Measurements from ENCODE around the gene ABHD16A. TPM values are rescaled to one million over a fixed set of nuclear protein-coding genes. Genes with fewer than 3 reads are reported as not detected.

ABHD16A gene
- total RNA-seq, 1 donor from 2014 or later, result 21.3 TPM

DNA sequence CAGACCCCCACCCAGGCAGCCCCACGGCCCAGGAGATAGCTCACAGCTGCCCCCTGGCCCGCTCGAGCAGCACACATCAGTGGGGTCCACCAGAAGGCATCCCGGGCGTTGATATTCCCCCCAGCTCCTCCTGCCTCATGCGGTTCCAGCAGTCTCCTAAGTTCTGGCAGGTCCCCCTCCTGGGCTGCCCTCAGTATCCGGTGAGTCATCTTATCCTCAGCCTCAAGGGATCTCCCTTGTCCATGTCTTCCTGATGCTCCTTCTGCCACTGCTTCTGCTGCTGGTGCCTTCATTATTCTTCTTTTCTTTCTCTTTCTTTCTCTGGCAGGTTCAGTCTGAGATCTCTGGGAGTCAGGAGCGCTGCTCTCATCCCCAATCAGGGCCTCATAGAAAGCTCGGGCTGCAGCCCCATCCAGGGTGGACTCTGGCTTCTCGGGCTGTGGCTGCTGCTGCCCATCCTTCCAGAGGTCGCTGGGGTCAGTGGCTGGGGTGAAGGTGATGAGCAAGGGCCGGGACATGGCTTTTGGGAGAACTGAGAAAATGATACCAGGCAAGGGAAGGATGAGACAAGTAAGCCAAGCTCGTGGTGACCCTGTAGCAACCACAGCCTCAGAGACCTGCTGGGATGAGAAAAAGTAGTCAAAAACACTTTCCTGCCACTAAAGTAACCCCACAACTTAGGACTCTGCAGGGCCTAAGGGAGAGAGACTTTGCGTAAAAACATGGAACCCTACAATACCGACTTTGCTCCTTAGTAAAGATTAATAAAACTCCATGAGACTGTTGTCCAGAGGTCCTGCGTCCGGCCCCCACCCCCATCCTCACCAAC is 38.9 kb downstream of the ABHD16A start:
- H3K4me2 ChIP-seq, result peak overlapping the region; percentile 85
- H3F3A ChIP-seq (ENCODE audit: low read depth), result peaks cover 38% of the 10 kb centered on the region
- H3K79me2 ChIP-seq (ENCODE audit: low read depth), result peaks cover 70% of the 10 kb centered on the region
- H3K27ac ChIP-seq, result peak overlapping the region; percentile 93
- no peak for DNase-seq (ENCODE audit: low spot score)
- Mint-ChIP-seq H3K27me3 (ENCODE audit: insufficient read depth, low read depth) (peaks cover 5% of the 10 kb centered on the region), H3K36me3 (peaks cover 18% of the 10 kb centered on the region), H3K27ac (peak overlapping the region; percentile 97), H3K4me3 (peak overlapping the region; percentile 97), H3K9me3 (no peaks in the 10 kb centered on the region), H3K4me1 (peaks cover 51% of the 10 kb centered on the region)
- peaks cover 27% of the 10 kb centered on the region for H3K4me1 ChIP-seq
- peak overlapping the region; percentile 88 for H2AFZ ChIP-seq (replicated peaks)
- no peaks in the 10 kb centered on the region for H3K36me3 ChIP-seq
- TF ChIP-seq, protein P1, sequence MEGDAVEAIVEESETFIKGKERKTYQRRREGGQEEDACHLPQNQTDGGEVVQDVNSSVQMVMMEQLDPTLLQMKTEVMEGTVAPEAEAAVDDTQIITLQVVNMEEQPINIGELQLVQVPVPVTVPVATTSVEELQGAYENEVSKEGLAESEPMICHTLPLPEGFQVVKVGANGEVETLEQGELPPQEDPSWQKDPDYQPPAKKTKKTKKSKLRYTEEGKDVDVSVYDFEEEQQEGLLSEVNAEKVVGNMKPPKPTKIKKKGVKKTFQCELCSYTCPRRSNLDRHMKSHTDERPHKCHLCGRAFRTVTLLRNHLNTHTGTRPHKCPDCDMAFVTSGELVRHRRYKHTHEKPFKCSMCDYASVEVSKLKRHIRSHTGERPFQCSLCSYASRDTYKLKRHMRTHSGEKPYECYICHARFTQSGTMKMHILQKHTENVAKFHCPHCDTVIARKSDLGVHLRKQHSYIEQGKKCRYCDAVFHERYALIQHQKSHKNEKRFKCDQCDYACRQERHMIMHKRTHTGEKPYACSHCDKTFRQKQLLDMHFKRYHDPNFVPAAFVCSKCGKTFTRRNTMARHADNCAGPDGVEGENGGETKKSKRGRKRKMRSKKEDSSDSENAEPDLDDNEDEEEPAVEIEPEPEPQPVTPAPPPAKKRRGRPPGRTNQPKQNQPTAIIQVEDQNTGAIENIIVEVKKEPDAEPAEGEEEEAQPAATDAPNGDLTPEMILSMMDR (IDR thresholded peaks at IDR 0.05), result no peak
- TF ChIP-seq EZH2phosphoT487 (IDR thresholded peaks at IDR 0.05) (no peak), EZH2 (IDR thresholded peaks at IDR 0.05) (no peak)
- H3K4me3 ChIP-seq, result peak overlapping the region; percentile 90
- no peaks in the 10 kb centered on the region for H3K27me3 ChIP-seq
- peak overlapping the region; percentile 54 for H3K9ac ChIP-seq
- H3K9me3 ChIP-seq (ENCODE audit: low read depth), result no peaks in the 10 kb centered on the region
- H4K20me1 ChIP-seq (ENCODE audit: low read depth), result peaks cover 10% of the 10 kb centered on the region

DNA sequence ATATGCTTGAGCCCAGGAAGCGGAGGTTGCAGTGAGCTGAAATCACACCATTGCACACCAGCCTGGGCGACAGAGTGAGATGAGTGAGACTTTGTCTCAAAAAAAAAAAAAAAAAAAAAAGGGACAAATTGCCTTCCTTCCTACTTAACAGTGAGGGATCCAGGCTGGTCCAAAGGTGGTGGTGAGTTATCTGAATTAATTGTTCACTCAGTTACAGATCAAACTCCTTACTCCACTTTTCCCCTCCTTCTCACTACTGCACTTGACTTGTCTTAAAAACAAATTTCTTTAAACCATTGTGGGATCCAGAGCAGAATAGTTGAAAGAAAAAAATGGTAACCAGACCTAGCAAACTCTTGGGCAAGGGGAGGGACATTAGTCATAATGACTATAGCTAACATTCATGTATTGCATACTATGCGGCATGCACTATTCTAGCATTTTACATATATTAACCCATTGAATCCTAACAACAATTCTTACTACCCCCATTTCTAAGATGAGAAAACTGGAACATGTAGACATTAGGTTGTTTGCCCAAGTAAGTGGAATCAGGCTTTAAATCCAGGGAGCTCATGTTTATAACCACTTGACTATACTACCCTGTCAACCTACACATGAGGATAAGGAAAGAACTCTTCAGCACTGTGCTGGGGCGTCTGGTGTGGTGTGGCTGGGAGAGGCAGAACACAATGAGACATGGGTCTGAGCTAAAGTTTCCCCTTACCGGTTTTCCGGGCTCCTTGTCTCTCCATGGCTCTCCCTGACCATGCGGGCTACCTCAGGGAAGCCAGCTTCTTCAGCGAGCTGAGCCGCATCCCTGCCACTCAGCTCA is 39.8 kb downstream of the ABHD16A start:
- Mint-ChIP-seq H3K27ac (no peak overlapping the region), H3K4me1 (peaks cover 59% of the 10 kb centered on the region), H3K27me3 (ENCODE audit: insufficient read depth, low read depth) (peaks cover 5% of the 10 kb centered on the region), H3K4me3 (peak overlapping the region; percentile 97), H3K9me3 (no peaks in the 10 kb centered on the region), H3K36me3 (peaks cover 17% of the 10 kb centered on the region)
- H3K4me1 ChIP-seq, result peaks cover 31% of the 10 kb centered on the region
- TF ChIP-seq EZH2phosphoT487 (IDR thresholded peaks at IDR 0.05) (no peak), EZH2 (IDR thresholded peaks at IDR 0.05) (no peak)
- TF ChIP-seq, protein P1 (IDR thresholded peaks at IDR 0.05), result no peak
- H3K9ac ChIP-seq, result peak overlapping the region; percentile 54
- peaks cover 38% of the 10 kb centered on the region for H3F3A ChIP-seq (ENCODE audit: low read depth)
- H3K4me2 ChIP-seq, result peak overlapping the region; percentile 85
- H3K9me3 ChIP-seq (ENCODE audit: low read depth), result no peaks in the 10 kb centered on the region
- H2AFZ ChIP-seq (replicated peaks), result no peak overlapping the region
- DNase-seq (ENCODE audit: low spot score), result no peak
- H3K36me3 ChIP-seq, result no peaks in the 10 kb centered on the region
- H4K20me1 ChIP-seq (ENCODE audit: low read depth), result peaks cover 10% of the 10 kb centered on the region
- H3K27me3 ChIP-seq, result no peaks in the 10 kb centered on the region
- H3K79me2 ChIP-seq (ENCODE audit: low read depth), result peaks cover 71% of the 10 kb centered on the region
- no peak overlapping the region for H3K27ac ChIP-seq
- H3K4me3 ChIP-seq, result peak overlapping the region; percentile 90

DNA sequence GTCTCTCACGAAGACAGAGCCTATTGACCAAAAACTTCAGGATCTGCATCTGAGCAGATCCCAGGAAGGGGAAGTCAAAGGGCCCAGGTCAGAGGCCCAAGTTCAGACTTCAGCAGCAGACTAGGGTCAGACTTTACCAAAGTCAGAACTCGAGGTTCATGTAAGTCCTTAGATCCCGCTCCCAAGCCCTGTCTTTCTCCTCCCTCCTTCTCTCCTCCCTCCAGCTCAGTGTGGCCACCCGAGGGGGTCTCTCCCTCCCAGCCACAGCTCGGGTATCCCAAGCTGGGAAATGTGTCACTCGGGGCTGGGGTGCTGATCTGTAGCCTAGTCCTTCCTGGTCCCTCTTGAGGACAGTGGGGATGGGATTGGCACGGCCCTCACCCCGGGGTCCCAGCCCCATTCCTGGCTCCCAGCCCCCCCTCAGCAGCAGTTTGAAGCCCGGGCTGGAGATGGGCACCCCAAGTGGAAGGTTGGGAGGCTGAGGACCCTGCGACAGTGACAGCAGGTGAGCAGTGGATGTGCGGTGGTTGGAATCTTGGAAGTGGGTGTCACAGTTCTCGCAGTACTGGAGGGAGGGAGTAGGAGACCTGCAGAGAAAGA is 40.9 kb downstream of the ABHD16A start:
- peaks cover 68% of the 10 kb centered on the region for H3K79me2 ChIP-seq (ENCODE audit: low read depth)
- peak overlapping the region; percentile 34 for H3K27ac Mint-ChIP-seq

More for the DNA sequence above, 40.9 kb downstream of the ABHD16A start:
- H3K4me1 ChIP-seq, result peaks cover 31% of the 10 kb centered on the region
- H3K9me3 ChIP-seq (ENCODE audit: low read depth), result no peaks in the 10 kb centered on the region
- peaks cover 10% of the 10 kb centered on the region for H4K20me1 ChIP-seq (ENCODE audit: low read depth)
- TF ChIP-seq EZH2phosphoT487 (IDR thresholded peaks at IDR 0.05) (no peak), EZH2 (IDR thresholded peaks at IDR 0.05) (no peak)
- TF ChIP-seq, protein P1 (IDR thresholded peaks at IDR 0.05), result no peak
- Mint-ChIP-seq H3K36me3 (peaks cover 24% of the 10 kb centered on the region), H3K27me3 (ENCODE audit: insufficient read depth, low read depth) (peaks cover 6% of the 10 kb centered on the region), H3K4me3 (peak overlapping the region; percentile 59), H3K4me1 (peaks cover 68% of the 10 kb centered on the region), H3K9me3 (no peaks in the 10 kb centered on the region)
- no peak for DNase-seq (ENCODE audit: low spot score)
- no peaks in the 10 kb centered on the region for H3K36me3 ChIP-seq
- H3F3A ChIP-seq (ENCODE audit: low read depth), result peaks cover 38% of the 10 kb centered on the region
- H3K4me3 ChIP-seq, result no peak overlapping the region
- H3K27ac ChIP-seq, result no peak overlapping the region
- H2AFZ ChIP-seq (replicated peaks), result no peak overlapping the region
- H3K27me3 ChIP-seq, result no peaks in the 10 kb centered on the region
- no peak overlapping the region for H3K4me2 ChIP-seq
- H3K9ac ChIP-seq, result no peak overlapping the region

Measured in neural progenitor cell (in vitro differentiated cells).